Cerebellar nuclear complex (tissue), 1 donor: Measurements from ENCODE around the gene NFKBIA.
"Not testable (repeated sequence)": the region's sequence is repeated elsewhere in the genome, so short reads cannot be mapped to it uniquely, and the experiment has no call there.

Source experiments
- DNase-seq, 2 experiments: peaks; one replicate each; lab custom pipeline; 2025; lab: John Stamatoyannopoulos, UW

NFKBIA gene

DNA sequence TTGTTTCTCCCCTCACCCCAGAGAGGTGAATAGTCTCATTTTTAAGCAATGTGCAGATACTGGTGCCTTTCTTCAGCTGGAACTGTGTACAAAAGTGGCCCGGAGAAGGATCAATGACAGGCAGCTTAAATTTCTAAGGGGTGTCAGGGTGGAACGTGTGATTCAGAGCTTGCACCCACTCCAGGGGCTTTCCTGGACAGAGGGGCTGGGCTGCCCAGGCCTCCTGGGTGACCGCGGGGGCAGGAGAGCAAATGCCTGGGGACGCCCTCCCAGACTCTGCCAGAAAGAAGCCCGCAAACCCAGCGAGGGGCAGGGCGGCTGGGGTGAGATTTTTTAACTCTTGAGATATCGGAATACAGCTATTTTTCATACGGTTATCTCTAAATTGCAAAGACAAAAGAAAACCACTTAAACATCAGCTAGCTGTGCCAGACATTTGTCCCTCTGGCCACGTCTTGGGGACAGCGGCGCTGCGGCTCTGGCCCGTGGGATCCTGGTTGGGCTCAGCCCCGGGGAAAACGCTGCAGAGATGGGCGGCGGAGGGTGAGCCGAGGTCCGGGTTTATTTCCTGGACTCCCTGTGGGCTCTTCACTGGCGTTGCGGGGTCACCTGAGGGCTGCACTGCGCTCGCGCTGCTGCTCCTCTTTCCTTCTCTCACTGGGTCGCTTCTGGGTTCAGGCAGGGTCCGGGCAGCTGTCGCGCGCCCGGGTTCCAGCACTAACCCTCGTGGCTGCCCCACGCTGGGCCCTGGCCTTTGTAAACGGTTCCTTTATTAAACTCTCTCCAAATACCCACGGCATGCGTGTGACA, 35.8 kb downstream of the NFKBIA start:
- no peak for DNase-seq

DNA sequence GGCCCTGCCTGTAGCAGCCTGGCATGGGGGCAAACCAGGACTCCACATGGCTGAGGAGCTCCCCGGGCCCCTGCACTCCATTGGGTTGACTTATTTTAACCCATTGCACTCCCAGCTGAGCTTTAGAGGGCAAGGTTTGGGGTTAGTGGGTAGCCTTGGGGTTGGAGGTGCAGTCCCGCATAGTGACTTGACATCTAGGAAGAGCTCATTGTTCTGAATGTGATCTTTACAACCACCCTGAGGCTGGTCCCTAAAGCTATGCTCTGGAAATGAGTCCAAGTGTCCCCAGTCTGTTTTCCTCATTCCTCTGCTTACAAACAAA, 36.4 kb downstream of the NFKBIA start:
- no peak for DNase-seq

DNA sequence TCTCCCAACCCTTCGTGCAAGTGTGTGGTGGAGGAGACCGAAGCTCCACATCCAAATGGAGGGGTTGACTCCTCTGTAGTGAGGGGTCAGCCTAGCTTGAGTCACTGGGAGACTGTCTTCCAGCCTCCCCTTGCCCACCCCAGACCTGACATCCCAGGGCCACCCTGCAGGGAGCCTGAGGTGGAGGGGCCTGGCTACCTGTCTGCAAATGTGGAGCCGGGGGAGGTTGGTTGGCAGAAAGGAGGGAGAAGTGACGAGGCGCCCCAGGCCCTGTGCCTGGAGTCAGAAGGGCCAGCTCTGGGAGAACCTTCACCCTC, 37.5 kb downstream of the NFKBIA start:
- no peak for DNase-seq

DNA sequence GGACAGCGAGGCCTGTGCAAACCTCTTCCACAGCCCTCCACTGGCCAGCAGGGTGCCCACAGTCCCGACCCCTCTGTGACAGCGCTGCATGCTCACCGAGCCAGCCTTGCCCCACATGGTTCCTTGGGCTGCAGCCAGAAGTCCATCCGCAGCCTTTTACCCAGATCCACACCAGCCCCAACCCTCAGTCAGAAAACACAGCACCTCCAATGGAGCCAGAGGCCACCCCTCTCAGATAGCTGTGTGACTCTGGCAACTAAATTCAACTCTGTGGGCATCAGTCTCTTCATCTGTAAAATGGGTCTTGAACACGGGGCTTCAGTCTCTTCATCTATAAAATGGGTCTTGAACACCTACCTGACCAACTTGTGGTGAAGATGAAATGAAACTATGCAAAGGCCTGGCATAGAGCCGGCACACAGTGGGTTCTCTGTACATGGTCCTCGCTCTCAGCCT, 38.0 kb downstream of the NFKBIA start:
- no peak for DNase-seq

DNA sequence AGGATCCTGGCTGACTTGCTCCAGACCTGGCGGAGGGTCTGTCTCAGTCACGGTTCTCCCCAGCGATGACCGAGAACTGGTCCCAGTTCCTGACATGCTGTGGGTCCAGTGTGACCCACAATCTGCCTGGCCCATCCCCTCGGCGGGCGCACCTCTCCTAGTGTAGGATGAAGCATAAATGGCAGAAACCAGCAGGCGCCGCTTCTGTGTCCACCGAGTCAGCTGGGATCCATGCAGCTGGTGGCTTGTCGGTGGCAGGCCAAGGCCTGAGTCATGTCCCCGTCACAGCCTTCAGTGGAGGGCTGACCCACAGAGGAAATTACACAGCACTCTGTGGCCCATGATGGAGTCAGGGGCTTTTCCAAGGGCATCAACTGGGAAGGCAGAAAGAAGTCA, 38.5 kb downstream of the NFKBIA start:
- no peak for DNase-seq

DNA sequence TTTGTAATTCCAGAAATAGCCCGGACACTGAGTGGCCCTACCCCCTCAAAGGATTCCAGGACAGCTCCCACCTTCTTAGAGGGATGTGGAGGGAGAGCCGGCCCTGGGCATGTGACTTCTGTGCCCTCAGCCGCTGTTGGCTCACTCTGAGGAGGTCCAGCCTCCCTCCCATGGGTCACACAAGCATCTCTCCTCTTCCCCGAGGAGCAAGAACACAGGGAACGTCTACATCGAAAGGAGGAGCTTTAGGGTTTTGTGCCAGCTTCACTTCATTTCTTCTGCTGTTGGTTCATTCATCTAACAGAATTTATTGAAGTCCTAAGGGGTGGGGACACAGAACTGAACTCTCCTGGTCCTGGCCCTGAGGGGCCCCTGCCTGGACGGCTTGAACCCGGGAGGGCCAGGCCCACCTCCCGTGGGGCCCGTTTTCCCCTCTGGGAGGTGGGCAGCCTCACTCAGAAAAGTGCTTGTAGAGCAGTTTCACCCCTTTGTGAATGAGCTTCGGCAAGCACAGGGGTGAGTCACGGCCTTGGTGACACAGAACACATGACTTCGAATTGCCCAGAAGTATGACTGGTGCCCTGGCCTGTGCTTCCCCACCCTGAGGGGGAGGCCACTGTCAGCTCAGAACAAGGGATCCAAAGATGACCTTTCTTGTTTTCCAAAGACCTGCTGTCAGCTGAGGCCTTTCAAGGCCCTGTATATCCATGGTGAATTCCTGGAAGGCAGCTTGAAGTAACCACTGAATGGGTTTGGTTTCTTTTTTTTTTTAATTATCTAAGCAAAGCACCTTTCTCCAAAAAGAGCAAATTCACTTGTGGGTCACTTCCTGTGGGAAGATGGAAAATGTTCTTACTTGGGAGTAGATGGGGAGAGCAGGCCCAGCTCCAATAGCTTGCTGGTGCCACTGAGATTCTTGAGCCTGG, 39.2 kb downstream of the NFKBIA start:
- no peak for DNase-seq

DNA sequence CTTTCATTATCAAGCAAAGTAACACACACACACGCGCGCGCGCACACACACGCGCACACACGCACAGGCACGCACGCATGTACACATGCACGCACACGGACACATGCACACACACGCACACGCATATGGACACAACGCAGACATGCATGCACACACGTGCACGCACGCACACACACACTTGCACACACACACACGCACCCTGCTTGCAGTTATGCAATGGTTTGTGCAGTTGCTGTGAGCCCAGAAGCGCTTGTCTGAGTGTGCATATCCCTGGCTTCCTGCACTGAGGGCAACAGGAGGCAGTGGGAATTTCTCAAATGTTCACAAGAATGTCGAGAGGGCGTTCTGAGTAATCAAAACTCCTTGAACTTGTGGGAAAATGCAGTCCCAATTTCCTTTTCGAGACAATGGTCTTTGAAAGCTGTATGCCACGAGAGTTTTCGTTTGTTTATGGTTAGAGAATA, 41.6 kb downstream of the NFKBIA start:
- DNase-seq: no peak

DNA sequence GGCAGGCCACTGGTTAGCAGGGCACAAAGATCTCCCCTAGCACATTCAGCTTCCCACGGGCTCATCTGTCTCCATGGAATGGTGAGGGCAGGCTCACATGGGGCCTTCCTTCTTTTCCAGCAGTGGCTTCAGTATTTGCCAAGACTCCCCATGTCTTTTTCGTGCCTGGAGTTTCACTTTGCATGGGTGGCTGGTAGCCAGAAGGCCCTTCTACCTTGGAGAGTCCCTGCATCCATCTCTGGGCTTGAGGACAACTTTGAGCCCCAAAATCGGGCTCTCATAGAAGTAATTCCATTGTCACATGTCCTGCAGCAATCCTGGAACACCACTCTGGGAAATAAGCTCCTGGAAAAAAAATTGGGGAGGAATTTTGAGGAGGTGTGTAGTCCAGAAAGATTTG, 42.1 kb downstream of the NFKBIA start:
- no peak for DNase-seq

DNA sequence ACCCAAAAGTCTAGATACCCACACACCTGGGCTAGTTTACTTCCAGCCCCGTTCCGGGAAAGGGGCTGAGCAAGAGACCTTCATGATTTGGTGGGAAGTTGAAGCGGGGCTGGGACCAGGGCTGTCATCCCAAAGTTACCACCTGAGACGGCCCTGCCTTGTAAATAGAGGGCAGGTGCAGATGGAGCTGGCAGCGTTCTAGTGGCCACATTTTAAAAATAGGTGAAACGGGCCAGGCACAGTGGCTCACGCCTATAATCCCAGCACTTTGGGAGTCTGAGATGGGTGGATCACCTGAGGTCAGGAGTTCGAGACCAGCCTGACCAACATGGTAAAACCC, 43.4 kb downstream of the NFKBIA start:
- no peak for DNase-seq

DNA sequence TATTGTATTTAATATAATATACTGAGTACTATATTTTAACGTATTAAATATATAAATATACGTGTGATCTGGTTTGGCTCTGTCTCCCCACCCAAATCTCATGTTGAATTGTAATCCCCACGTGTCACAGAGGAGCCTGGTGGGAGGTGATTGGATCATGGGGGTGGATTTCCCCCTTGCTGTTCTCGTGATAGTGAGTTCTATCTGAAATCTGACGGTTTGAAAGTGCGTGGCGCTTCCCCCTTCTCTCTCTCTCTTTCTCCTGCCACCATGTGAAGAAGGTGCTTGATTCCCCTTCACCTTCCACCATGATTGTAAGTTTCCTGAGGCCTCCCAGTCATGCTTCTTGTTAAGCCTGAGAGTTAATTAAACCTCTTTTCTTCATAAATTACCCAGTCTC, 44.9 kb downstream of the NFKBIA start:
- not testable (repeated sequence) for DNase-seq

DNA sequence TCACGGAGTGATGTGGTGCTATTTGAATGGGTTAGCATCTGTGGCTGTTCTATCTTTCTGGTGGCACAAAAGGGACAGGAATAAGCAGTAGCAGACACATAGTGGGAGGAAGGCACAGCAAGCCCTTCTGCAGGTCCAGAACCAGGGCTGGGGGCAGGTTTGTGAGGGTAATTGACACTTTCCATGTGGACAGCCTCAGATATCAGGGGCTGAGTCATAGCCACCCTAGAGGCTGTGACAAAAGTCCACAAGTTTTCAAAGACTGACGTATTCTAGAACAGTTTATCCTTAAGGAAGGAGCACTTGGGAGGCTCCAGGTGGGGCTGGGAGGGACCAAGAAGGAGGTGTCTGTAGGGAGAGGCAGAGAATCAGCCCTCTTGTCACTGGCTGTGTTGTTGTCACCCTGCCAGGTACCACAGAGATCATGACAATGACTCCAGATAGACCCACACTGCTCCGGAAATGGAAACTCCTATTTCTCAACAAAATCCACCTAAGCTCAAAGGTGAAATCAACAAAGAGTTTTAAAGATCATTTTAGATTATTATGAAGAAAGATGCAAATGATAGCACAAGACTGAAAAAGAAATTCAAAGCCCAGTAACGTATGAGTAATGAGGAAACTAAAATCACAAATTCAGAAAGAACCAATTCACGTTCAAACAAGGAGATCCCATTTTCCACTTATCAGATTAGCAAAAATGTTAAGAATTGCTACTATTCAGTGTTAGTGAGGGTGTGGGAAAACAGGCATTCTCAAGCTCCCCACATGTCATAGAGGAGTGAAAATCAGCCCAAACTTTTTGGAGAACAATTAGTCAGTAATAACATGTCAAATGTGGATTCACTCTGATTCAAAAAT, 48.3 kb downstream of the NFKBIA start:
- no peak for DNase-seq

DNA sequence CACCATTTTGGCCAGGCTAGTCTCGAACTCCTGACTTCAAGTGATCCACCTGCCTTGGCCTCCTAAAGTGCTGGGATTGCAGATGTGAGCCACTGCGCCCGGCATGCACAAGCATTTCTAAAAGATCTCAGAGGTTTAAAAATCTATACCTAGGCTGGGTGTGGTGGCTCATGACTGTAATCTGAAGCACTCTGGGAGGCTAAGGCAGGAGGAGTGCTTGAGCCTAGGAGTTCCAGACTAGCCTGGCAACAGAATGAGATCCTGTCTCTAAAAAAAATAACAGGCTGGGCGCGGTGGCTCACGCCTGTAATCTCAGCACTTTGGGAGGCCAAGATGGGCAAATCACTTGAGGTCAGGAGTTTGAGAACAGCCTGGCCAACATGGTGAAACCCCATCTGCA, 49.3 kb downstream of the NFKBIA start:
- not testable (repeated sequence) for DNase-seq

DNA sequence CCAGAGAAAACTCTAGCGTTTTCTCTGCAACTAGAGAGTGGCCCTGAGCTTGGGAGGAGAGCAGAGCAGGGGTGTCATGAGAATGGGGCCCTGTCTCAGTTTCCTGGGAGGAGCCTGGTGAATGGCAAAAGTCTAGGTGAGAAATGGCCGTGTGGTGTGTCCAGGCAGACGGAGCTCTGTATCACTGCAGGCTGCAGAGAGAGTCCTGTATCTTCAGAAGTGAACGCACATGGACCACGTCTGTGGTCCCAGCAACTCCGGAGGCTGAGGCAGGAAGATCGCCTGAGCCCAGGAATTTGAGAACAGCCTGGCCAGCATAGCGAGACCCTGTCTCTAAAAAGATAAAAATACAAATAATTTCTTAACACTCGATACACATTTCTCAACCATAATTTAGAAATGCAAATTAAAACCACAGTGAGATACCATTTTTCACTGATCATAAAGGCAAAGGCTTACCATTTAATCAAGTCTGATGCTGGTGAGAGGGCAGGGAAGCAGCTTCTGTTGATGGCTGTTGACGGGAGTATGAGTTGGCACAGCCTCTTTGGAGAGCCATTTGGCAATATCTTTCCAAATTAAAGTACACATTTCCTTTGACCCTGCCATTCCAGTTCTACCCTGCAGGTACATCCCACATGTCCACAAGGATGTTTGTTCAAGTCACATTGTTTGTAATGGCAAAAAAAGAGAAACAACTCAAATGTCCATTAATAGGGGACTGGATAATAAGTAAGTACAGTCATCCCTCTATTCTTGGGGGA, 51.0 kb downstream of the NFKBIA start:
- DNase-seq: no peak

DNA sequence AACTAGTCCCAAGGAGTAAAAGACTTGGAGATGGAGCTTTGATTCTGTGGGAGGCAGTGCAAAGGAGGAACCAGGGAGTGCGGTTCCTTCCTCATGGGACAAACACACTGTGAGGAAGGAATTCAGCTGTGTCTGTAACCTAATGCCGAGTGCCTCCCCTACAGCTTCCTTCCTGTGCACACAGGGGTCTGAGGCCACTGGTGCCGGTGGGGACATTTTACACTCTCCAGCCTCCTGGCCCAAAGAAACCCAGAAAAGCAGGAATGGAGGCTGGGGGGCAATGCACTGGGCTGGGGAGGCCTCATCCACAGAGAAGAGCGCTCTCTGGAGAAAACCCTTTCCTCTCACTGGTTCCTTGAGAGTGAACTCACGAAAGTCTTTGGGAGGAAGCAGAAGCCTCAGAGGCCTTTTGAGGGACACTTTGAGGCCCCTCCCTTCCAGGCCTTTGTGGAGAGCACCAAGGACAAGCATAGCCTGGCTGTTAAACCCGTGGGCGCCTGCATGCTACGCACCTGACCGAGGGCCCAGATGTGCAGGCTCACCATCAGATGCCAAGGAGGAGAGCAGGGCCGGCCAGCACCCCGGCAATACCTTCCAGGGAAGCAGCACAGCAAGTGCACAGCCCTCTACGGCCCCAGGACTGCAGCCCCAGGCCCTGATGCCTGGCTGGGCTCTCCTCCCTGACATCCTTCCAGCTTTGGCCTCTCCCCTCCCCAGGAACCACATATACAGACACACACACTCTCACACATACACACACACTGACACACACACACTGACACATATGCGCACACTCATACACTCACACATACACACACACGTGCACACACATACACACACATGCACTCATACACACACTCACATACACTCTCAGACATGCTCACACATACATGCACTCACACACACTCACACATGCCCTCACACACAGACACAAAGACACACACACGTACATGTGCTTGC, 52.0 kb downstream of the NFKBIA start:
- DNase-seq: no peak

DNA sequence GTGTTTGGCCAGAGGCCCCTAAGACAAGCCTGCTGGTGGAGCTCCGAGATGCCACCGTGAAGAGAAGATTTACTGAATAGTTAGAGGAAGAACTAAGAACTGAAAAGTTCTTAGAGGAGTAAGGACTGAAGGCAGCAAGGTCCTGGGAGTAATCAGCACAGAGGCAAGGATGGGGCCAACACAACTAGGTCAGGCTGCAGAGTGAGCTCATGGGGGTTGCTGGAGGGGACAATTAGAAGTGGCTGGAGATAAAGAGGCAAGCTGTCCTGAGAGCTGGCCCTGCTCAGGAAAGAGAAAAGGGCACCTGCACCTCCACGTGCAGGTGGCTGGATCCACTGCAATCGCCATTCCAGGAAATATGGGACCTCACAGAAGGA, 52.7 kb downstream of the NFKBIA start:
- DNase-seq: no peak
